ENCODE results near the gene FSIP1.

FSIP1 gene

GRCh38 chr15:39645138-39645975, 137.3 kb downstream of the FSIP1 start:
- DNase-seq (ENCODE audit: low read depth in 2 of 2), result no peak

GRCh38 chr15:39644136-39644535, 138.5 kb downstream of the FSIP1 start:
- DNase-seq (ENCODE audit: low read depth in 2 of 2), result no peak

- DNase-seq (ENCODE audit: low read depth in 2 of 2), result no peak
Observed at GRCh38 chr15:39643727-39644126, 138.9 kb downstream of the FSIP1 start.

GRCh38 chr15:39642011-39642640, 140.5 kb downstream of the FSIP1 start:
- DNase-seq (ENCODE audit: low read depth in 2 of 2), result peak; percentile 30 to 42

GRCh38 chr15:39641191-39641889, 141.3 kb downstream of the FSIP1 start:
- no peak for DNase-seq (ENCODE audit: low read depth in 2 of 2)

GRCh38 chr15:39640665-39641064, 142.0 kb downstream of the FSIP1 start:
- no peak for DNase-seq (ENCODE audit: low read depth in 2 of 2)

- DNase-seq (ENCODE audit: low read depth in 2 of 2), result no peak
Observed at GRCh38 chr15:39639037-39639436, 143.6 kb downstream of the FSIP1 start.

GRCh38 chr15:39638041-39638440, 144.6 kb downstream of the FSIP1 start:
- DNase-seq (ENCODE audit: low read depth in 2 of 2), result no peak

GRCh38 chr15:39631357-39631756, 151.3 kb downstream of the FSIP1 start:
- DNase-seq (ENCODE audit: low read depth in 2 of 2), result no peak

GRCh38 chr15:39629906-39630305, 152.7 kb downstream of the FSIP1 start:
- DNase-seq (ENCODE audit: low read depth in 2 of 2), result no peak

- DNase-seq (ENCODE audit: low read depth in 2 of 2), result no peak
Observed at GRCh38 chr15:39629371-39629770, 153.3 kb downstream of the FSIP1 start.

GRCh38 chr15:39628546-39629257, 153.9 kb downstream of the FSIP1 start:
- no peak for DNase-seq (ENCODE audit: low read depth in 2 of 2)

GRCh38 chr15:39628144-39628508, 154.5 kb downstream of the FSIP1 start:
- DNase-seq (ENCODE audit: low read depth in 2 of 2), result no peak

- no peak for DNase-seq (ENCODE audit: low read depth in 2 of 2)
Observed at GRCh38 chr15:39627451-39628143, 155.0 kb downstream of the FSIP1 start.

- DNase-seq (ENCODE audit: low read depth in 2 of 2), result no peak
Observed at GRCh38 chr15:39625856-39626255, 156.8 kb downstream of the FSIP1 start.

GRCh38 chr15:39625451-39625850, 157.2 kb downstream of the FSIP1 start:
- DNase-seq (ENCODE audit: low read depth in 2 of 2), result no peak

GRCh38 chr15:39624806-39625205, 157.8 kb downstream of the FSIP1 start:
- peak; percentile 37 to 39 for DNase-seq (ENCODE audit: low read depth in 2 of 2)

GRCh38 chr15:39623529-39623931, 159.1 kb downstream of the FSIP1 start:
- no peak for DNase-seq (ENCODE audit: low read depth in 2 of 2)

GRCh38 chr15:39622660-39623516, 159.8 kb downstream of the FSIP1 start:
- no peak for DNase-seq (ENCODE audit: low read depth in 2 of 2)

- DNase-seq (ENCODE audit: low read depth in 2 of 2), result no peak
Observed at GRCh38 chr15:39621976-39622375, 160.7 kb downstream of the FSIP1 start.

GRCh38 chr15:39621210-39621609, 161.4 kb downstream of the FSIP1 start:
- DNase-seq (ENCODE audit: low read depth in 2 of 2), result no peak
